ENCODE results near the gene PLA2G4B.

GRCh38 chr15:41856262-41856661 is 17.6 kb downstream of the PLA2G4B start:
- TF ChIP-seq CTCF (IDR thresholded peaks at IDR 0.05; ENCODE audit: poor library complexity) (no peak), EZH2 (IDR thresholded peaks at IDR 0.05; ENCODE audit: borderline replicate concordance) (no peak), EZH2phosphoT487 (IDR thresholded peaks at IDR 0.05; ENCODE audit: low read depth, severe bottlenecking, unreplicated experiment) (no peak)
